ENCODE measurements around the gene DNAJB8.

DNAJB8 gene

GRCh38 chr3:128466840-128467541, at the start of gene DNAJB8:
Gene DNAJB8, minus strand, starts transcription at chr3:128466890. Its CDS starts 3,645 bp downstream, at chr3:128463245.
- DNase-seq = no peak

- no peak for DNase-seq
Observed at GRCh38 chr3:128515967-128516366, 49.3 kb upstream of the DNAJB8 start.

GRCh38 chr3:128508852-128509251, 42.2 kb upstream of the DNAJB8 start:
- DNase-seq = no peak

GRCh38 chr3:128506754-128507153, 40.1 kb upstream of the DNAJB8 start:
- no peak for DNase-seq

GRCh38 chr3:128505771-128506170, 39.1 kb upstream of the DNAJB8 start:
- DNase-seq = no peak

- no peak for DNase-seq
Observed at GRCh38 chr3:128504963-128505730, 38.5 kb upstream of the DNAJB8 start.

GRCh38 chr3:128504533-128504915, 37.8 kb upstream of the DNAJB8 start:
- DNase-seq = no peak

GRCh38 chr3:128503751-128504532, 37.3 kb upstream of the DNAJB8 start:
- peak; percentile 41 for DNase-seq

GRCh38 chr3:128503164-128503651, 36.5 kb upstream of the DNAJB8 start:
- peak; percentile 30 for DNase-seq

GRCh38 chr3:128502712-128503111, 36.0 kb upstream of the DNAJB8 start:
- peak; percentile 29 for DNase-seq

GRCh38 chr3:128501431-128501830, 34.7 kb upstream of the DNAJB8 start:
- DNase-seq = no peak

GRCh38 chr3:128500556-128500955, 33.9 kb upstream of the DNAJB8 start:
- peak; percentile 4 for DNase-seq

GRCh38 chr3:128499724-128500275, 33.1 kb upstream of the DNAJB8 start:
- peak; percentile 33 for DNase-seq

- peak; percentile 37 for DNase-seq
Observed at GRCh38 chr3:128498901-128499530, 32.3 kb upstream of the DNAJB8 start.

- DNase-seq = no peak
Observed at GRCh38 chr3:128498127-128498626, 31.5 kb upstream of the DNAJB8 start.

- peak; percentile 93 for DNase-seq
Observed at GRCh38 chr3:128497305-128498126, 30.8 kb upstream of the DNAJB8 start.

GRCh38 chr3:128496602-128497304, 30.1 kb upstream of the DNAJB8 start:
- DNase-seq = peak; percentile 61

- peak; percentile 46 for DNase-seq
Observed at GRCh38 chr3:128496019-128496601, 29.4 kb upstream of the DNAJB8 start.

GRCh38 chr3:128495435-128495970, 28.8 kb upstream of the DNAJB8 start:
- peak; percentile 51 for DNase-seq

GRCh38 chr3:128494367-128494650, 27.6 kb upstream of the DNAJB8 start:
- peak; percentile 29 for DNase-seq

Data from activated CD8-positive, alpha-beta memory T cell treated with anti-CD3 and anti-CD28 coated beads, Interleukin-2, amount 50 U/mL, for 48 hours (primary cell).